Peyer's patch (tissue), 4 donors: ENCODE results near the gene TXNDC16.

ENCODE experiments used
- CTCF ChIP-seq, 6 experiments: fragments of 450-650 bp in 4 of 6; fragments of 200-600 bp in 2 of 6; sonication (generic) in 1 of 6; IDR thresholded peaks; one replicate each; pipeline ENCODE4 v1.5.1; 2017 to 2019; ENCODE audit warnings: antibody characterized with exemption in 6 of 6, mild to moderate bottlenecking in 3 of 6, moderate library complexity in 1 of 6
- POLR2A ChIP-seq, 2 donors: fragments of 450-650 bp; IDR thresholded peaks; one replicate each; pipeline ENCODE4 v1.5.1; 2017; ENCODE audit warnings: antibody characterized with exemption in 2 of 2, mild to moderate bottlenecking in 2 of 2, moderate library complexity in 2 of 2

DNA sequence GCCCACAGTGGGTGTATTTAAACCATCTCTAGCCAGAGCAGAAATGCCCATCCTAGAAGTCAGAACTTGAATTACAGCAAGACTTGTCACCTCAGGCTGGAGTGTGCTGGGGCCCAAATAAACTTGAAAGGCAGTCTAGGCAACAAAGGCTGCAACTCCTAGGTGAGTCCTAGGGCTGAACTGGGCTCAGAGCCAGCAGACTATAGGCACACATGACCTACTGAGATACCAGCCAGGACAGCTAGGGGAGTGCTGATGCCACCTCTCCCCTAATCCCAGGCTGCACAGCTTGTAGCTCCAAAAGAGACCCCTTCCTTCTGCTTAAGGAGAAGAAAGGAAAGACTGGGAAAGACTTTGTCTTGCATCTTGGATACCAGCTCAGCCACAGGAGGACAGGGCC, 106.0 kb downstream of the TXNDC16 start:
- TF ChIP-seq CTCF (IDR thresholded peaks at IDR 0.05) (no peak), POLR2A (IDR thresholded peaks at IDR 0.05) (no peak)
